ENCODE data around the gene GJD2.

Gene GJD2

GRCh38 chr15:34725556-34725955 lies 29.2 kb downstream of the GJD2 start (continued):
- no peak for TF ChIP-seq ZBTB21 (tag by site-specific recombination; IDR thresholded peaks at IDR 0.05)
- TF ChIP-seq ZNF148 (tag by site-specific recombination; IDR thresholded peaks at IDR 0.05; ENCODE audit: borderline replicate concordance), result no peak
- TF ChIP-seq ZEB2 (tag by site-specific recombination; IDR thresholded peaks at IDR 0.05), result no peak

- Histone ChIP-seq H3K36me3 (ENCODE audit: control insufficient read depth in 2 of 2, insufficient read depth in 1 of 2, low read length in 2 of 2) (no peaks in the 10 kb centered on the region), H3K4me1 (ENCODE audit: control insufficient read depth, insufficient read depth, low read length) (no peaks in the 10 kb centered on the region), H3K4me3 (ENCODE audit: low read depth, low read length) (no peak overlapping the region), H3K27ac (ENCODE audit: extremely low read depth, low read depth, low read length) (no peak overlapping the region), H3K9me3 (ENCODE audit: control insufficient read depth, insufficient read depth, low read depth, low read length) (no peaks in the 10 kb centered on the region)
- ChIA-PET POLR2A (no interaction called here), CTCF (no interaction called here)
- TF ChIP-seq REST (tag by site-specific recombination; IDR thresholded peaks at IDR 0.05), result no peak
- no peak for TF ChIP-seq ZNF701 (tag by site-specific recombination; IDR thresholded peaks at IDR 0.05)
- no peak for TF ChIP-seq ZNF138 (tag by site-specific recombination; IDR thresholded peaks at IDR 0.05; ENCODE audit: borderline replicate concordance)
- no peak for TF ChIP-seq ZNF473 (tag by site-specific recombination; IDR thresholded peaks at IDR 0.05)
- no peak for TF ChIP-seq ZNF391 (tag by site-specific recombination; IDR thresholded peaks at IDR 0.05; ENCODE audit: borderline replicate concordance, low read depth)
- no peak for TF ChIP-seq ZNF664 (tag by site-specific recombination; IDR thresholded peaks at IDR 0.05)
- TF ChIP-seq REPIN1 (tag by site-specific recombination; IDR thresholded peaks at IDR 0.05; ENCODE audit: low read depth), result no peak
- TF ChIP-seq IKZF3 (tag by site-specific recombination; IDR thresholded peaks at IDR 0.05), result no peak
Measured at GRCh38 chr15:34724481-34724880, 30.3 kb downstream of the GJD2 start.

- POLR2A ChIA-PET, result interaction anchor here (0.8 to 0.9 kb wide), 2 partner anchors 285 to 621 kb away, joined by 3 to 7 read pairs; partner anchors contain the start of genes EMC7 and PGBD4
- no peak overlapping the region for H3K27ac ChIP-seq (ENCODE audit: extremely low read depth, low read depth, low read length)
- H3K9me3 ChIP-seq (ENCODE audit: control insufficient read depth, insufficient read depth, low read depth, low read length), result no peaks in the 10 kb centered on the region
- CTCF ChIA-PET, result interaction anchor here (0.8 kb wide), 1 partner anchor 1987 kb away, joined by 4 read pairs; no protein-coding TSS in a partner anchor
- TF ChIP-seq ZNF785 (tag by site-specific recombination; IDR thresholded peaks at IDR 0.05) (no peak), ZNF394 (tag by site-specific recombination; IDR thresholded peaks at IDR 0.05; ENCODE audit: borderline replicate concordance) (no peak), ZNF555 (tag by site-specific recombination; conservative IDR thresholded peaks at IDR 0.05) (no peak), BCL6B (tag by site-specific recombination; IDR thresholded peaks at IDR 0.05) (no peak), KLF9 (tag by site-specific recombination; IDR thresholded peaks at IDR 0.05; ENCODE audit: low read depth) (no peak), ZBTB48 (tag by site-specific recombination; IDR thresholded peaks at IDR 0.05) (0 out of 2 replicates have a peak, but pooled peaks have one; percentile 26), ZNF571 (tag by site-specific recombination; IDR thresholded peaks at IDR 0.05) (no peak)
- H3K4me1 ChIP-seq (ENCODE audit: control insufficient read depth, insufficient read depth, low read length), result no peaks in the 10 kb centered on the region
- H3K36me3 ChIP-seq (ENCODE audit: control insufficient read depth in 2 of 2, insufficient read depth in 1 of 2, low read length in 2 of 2), result no peaks in the 10 kb centered on the region
- no peak overlapping the region for H3K4me3 ChIP-seq (ENCODE audit: low read depth, low read length)
Measured at GRCh38 chr15:34722439-34722836, 32.4 kb downstream of the GJD2 start.

Data from HEK293 (cell line).